ENCODE results near the gene ESCO1.
"Not testable (repeated sequence)": the region's sequence is repeated elsewhere in the genome, so short reads cannot be mapped to it uniquely, and the experiment has no call there.

ESCO1 gene

DNA sequence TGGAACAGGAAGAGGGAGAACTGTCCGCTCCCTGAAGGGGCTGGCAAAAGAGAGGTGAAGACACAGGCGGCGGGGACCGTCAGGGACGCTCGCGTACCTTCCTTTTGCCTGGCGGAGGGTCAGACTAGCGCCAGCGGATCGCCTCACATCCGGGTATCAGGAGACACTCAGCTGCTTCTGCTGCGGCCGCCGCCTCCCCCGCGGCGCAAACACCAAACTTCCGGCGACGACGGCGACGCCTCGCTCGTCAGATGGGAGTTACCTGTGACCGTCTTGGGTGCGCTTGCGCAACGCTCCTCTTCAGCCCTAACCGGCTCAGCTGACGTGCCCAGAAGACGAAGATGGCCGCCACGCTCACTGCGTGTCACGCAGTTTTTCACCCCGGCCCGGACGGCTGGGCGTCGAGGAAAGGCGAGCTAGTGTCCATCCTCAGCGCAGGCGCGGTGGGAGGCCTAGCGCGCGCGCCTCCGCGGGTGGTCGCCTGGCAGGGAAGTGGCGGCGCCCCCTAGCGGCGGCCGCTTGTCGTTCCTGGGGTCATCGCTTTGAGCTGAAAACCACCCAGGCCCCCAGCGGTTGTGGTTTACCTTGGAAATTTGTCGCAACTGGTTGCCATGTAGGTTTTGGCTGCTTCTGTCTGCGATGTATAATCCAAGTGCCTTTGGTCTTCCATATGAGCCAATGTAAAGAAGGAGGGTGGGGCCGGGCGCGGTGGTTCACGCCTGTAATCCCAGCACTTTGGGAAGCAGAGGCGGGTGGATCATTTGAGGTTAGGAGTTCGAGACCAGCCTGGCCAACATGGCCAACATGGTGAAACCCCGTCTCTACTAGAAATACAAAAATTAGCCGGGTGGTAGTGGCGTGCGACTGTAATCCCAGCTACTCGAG is at the start of gene ESCO1:
ESCO1 (minus strand) TSS at position 179 of the 885 bp plus-strand sequence. CDS start 25,861 bp downstream, outside the sequence.
- DNase-seq: peak; percentile 98

DNA sequence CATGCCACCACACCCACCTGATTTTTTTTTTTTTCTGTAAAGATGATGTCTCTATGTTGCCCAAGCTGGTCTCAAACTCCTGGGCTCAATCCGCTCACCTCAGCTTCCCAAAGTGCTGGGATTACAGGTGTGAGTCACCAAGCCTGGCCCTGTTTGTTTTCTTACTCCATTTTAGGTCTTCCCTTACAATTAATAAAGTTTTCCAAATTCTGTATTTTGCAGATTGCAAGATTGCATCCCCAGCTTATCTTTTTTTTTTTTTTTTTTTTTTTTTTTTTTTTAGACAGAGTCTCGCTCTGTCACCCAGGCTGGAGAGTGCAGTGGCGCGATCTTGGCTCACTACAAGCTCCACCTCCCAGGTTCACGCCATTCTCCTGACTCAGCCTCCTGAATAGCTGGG is 39.9 kb upstream of the ESCO1 start:
- DNase-seq: not testable (repeated sequence)

GRCh38 chr18:21638822-21639221 is 38.3 kb upstream of the ESCO1 start:
- no peak for DNase-seq

DNA sequence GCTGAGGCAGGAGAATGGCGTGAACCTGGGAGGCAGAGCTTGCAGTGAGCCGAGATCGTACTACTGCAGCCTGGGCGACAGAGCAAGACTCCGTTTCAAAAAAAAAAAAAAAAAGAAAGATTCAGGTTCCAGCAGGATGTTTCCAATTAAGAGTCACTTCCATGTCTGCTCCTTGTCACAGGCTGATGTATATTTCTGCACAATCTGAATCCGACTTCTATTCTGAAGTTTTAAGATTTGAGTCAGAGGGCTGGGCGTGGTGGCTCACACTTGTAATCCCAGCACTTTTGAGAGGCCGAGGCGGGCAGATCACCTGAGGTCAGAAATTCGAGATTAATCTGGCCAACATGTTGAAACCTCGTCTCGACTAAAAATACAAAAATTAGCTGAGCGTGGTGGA is 36.3 kb upstream of the ESCO1 start:
- no peak for DNase-seq

- DNase-seq: no peak
Measured at GRCh38 chr18:21634588-21635199, 34.2 kb upstream of the ESCO1 start.

GRCh38 chr18:21632393-21632792 is 31.9 kb upstream of the ESCO1 start:
- DNase-seq: no peak

DNA sequence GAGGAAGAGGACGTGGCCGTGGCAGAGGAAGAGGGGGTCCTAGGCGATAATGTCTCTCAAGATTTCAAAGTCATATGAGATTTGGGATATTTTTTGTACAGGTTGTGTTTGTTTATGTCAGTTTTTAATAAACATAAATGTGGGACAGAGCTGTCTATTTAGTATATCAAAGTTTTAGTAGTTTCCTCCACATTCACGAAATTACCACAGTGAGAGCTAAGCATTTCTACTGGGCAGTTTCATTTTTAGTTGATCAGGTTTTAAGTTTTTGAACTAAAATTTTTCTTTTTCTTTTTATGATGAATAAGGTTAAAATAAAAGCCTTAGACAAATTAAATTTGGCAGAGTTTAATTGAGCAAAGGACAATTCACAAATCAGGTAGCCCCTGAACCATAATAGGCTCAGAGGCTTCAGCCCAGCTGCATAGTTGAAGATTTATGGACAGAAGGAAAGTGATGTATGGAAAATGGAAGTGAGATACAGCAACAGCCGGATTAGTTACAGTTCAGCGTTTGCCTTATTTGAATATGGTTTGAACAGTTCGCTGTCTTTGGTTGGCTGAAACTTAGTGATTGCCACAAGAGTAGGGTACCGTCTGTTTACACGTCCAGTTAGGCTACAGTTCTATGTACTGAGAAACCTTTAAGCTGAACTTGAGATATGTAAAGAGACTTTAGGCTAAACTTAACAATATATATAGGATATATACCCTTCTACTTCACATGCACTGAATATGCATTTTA is 28.8 kb upstream of the ESCO1 start:
- no peak for DNase-seq

DNA sequence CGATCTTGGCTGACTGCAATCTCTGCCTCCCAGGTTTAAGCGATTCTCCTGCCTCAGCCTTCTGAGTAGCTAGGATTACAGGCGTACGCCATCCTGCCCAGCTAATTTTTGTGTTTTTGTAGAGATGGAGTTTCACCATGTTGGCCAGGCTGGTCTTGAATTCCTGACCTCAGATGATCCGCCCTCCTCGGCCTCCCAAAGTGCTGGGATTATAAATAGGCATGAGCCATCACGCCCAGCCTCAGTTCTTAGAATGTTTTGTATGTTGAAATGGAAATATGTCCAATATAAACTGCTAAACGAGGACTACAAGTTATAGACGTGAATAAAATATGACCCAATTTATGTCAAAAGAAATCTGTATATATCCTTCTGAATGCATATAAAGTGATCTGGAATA is 21.1 kb upstream of the ESCO1 start:
- not testable (repeated sequence) for DNase-seq

GRCh38 chr18:21612125-21613039 is 11.9 kb upstream of the ESCO1 start, which contains the start of gene SNRPD1:
SNRPD1 (plus strand) TSS chr18:21612314; CDS start chr18:21612430, 116 bp downstream.
- DNase-seq: peak; percentile 87

DNA sequence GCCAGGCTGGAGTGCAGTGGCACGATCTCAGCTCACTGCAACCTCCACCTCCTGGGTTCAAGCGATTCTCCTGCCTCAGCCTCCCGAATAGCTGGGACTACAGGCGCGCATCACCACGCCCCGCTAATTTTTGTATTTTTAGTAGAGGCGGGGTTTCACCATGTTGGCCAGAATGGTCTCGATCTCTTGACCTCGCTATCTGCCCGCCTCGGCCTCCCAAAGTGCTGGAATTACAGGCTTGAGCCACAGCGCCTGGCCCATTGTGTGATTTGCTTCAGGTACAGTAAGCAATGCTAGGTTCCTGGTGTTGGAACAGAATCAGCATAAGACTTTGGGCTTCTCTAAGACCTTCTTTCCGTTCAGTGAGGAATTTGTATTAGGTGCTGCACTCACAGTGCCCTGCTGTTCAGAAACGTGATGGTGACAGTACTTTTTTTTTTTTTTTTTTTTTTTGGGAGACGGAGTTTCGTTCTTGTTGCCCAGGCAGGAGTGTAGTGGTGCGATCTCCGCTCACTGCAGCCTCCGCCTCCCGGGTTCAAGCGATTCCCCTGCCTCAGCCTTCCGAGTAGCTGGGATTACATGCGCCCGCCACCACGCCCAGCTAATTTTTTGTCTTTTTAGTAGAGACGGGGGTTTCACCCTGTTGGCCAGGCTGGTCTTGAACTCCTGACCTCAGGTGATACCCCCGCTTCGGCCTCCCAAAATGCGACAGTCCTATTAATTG is 11.1 kb upstream of the ESCO1 start:
- DNase-seq: not testable (repeated sequence)

DNA sequence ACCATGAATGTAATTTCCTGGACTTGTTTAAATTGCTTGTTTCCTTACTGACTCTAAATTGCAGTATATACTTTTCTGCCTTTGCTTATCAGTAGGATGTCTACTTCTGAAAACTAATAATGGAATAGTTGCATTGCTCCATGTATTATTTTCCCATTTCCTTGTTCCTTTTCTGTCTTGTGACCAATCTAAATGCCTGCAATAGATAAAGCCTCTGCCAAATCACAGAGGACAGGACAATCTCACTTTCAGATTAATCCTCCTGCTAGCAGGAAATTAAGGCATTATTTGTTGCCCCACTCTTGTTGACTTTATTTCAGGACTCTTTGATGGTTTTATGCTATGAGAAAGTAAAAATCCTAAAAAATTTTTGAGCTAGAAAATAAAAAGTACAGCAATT is 4.7 kb upstream of the ESCO1 start:
- DNase-seq: no peak

DNA sequence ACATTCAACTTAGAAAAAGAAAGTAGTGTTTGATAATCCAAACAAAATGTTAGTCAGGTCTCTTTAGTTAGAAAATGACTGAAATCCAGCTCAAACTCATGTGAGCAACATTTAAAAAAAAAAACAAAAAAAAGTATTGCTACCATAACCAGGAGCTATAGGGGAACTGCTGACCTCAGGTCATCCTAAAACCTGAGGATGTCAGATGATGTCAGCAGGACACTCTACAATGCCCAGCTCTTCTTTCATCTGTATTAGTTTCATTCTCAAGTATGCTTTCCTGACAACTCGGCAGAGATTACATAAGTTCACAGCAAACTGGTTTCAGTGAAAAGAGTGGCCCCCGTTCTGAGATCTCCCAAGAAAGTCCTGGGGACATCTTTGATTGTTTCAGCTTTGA is 4.2 kb upstream of the ESCO1 start:
- DNase-seq: no peak

- DNase-seq: no peak
Measured at GRCh38 chr18:21602299-21602587, 1.7 kb upstream of the ESCO1 start.

- DNase-seq: peak; percentile 60
Measured at GRCh38 chr18:21599585-21600525, 649 bp downstream of the ESCO1 start.

DNA sequence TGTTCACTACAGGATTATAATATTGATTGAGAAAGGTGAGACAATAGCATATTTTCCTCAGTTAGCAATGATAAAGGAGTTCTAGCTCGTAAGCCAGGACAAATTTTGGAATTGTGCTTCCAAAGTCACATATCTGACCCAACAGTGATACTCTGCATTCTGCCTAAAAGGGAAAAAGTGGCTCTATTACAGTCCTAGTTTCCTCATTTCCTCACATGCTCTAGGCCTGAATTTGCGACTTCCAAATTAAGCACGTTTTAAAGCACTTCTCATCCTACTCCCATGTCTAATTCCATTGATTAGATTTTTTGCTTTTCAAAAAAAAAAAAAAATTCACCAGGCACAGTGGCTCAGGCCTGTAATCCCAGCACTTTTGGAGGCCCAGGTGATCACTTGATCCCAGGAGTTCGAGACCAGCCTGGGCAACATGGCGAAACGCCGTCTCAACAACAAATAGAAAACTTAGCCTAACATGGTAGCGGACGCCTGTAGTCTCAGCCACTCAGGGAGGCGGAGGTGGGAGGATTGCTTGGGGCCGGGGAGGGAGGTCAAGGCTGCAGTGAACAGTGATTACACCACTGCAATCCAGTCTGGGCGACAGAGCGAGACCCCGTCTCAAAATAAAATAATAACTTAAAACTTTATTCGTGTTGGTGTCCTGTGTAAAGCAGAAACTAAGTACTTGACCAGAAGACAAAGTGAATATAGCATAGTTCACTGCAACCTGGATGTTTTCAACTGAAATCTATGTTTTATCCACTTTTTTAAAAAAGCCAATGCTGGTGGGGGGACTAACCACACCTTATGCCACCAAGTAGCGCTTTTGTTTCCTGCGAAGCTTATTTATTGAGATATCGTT is 1.5 kb downstream of the ESCO1 start:
- DNase-seq: no peak

GRCh38 chr18:21597620-21598019 is 2.9 kb downstream of the ESCO1 start:
- DNase-seq: no peak

DNA sequence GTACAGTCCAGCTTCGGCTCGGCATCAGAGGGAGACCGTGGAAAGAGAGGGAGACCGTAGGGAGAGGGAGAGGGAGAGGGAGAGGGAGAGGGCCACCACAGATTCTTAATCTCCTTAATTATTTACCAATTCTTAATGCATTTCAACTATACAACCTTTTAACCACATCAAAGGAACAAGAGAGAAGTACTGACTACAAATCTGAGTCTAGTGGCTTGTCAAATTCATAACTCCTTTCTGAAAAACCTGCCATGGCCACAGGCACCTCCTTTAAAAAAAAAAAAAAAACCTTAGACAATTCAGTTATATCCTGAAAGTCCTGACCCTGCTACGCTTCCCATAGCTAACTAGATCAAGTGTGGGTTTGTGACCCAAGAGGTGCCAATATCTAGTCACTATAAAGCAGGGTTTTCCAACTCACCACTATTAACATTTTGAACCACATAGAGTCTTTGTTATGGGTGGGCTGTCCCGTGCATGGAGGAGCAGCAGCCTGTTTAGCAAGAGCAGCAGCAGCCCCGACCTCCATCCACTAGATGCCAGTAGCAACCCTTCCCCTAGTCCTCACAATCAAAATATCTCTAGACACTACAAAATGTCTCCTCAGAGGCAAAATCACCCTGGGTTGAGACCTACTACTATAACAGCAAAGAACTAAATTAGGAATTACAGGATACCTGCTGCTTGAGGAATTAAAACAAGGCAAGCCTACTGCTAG is 6.8 kb downstream of the ESCO1 start:
- DNase-seq: no peak

GRCh38 chr18:21592361-21592760 is 8.1 kb downstream of the ESCO1 start:
- not testable (repeated sequence) for DNase-seq

DNA sequence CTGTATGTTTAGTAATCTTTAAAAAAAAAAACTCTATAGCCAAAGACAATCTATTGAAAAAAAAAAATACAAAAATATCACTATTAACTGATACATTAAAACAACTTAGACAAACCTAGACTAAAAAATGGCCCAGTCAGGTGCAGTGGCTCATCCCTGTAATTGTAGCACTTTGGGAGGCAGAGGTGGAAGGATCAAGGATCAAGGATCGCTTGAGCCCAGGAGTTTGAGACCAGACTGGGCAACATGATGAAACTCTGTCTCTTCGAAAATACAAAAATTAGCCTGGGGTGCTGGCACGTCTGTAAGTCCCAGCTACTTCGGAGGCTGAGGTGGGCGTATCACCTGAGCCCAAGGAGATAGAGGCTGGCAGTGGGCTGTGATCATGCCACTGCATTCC is 16.1 kb downstream of the ESCO1 start:
- DNase-seq: no peak
